Urothelium cell line (cell line): ENCODE results near the gene GARIN6.
"Not testable (repeated sequence)": the region's sequence is repeated elsewhere in the genome, so short reads cannot be mapped to it uniquely, and the experiment has no call there.

Experiments used
- DNase-seq: peaks from one replicate; pipeline ENCODE4 v3.0.0; 2011; ENCODE audit warnings: low spot score, mixed read lengths
- FAIRE-seq: peaks from 2 replicates; lab custom pipeline; 2011; peaks lifted over from hg19 to GRCh38; lab: Jason Lieb, UNC

The GARIN6 gene

GRCh38 chr12:99647453-99647852 lies at the start of gene GARIN6:
TSS of gene GARIN6 (plus strand) at chr12:99647753. CDS start at chr12:99648175, 422 bp downstream.
- FAIRE-seq (no peak), DNase-seq (no peak)

- no peak for FAIRE-seq
- DNase-seq = no peak
Observed at GRCh38 chr12:99598785-99599184, 48.8 kb upstream of the GARIN6 start.

DNA sequence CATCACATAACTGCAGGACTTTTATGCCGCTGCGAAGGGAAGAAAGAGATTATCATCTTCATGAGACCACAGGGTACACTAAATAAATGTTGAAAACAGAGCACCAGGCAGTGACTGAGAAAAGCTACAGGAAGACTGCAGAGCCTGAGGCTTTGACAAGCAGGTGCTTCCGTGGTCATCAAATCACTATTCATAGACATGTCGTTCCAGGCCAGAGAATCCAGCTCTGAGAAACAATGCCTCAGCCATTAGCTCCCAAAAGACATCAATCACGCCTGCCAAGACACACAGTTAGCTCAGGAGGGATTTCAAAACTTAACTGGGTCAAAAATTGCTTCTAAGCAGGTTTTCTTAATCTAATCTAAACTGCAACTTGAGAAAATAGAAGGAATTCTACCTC lies 47.2 kb upstream of the GARIN6 start:
- no peak for DNase-seq
- no peak for FAIRE-seq

DNA sequence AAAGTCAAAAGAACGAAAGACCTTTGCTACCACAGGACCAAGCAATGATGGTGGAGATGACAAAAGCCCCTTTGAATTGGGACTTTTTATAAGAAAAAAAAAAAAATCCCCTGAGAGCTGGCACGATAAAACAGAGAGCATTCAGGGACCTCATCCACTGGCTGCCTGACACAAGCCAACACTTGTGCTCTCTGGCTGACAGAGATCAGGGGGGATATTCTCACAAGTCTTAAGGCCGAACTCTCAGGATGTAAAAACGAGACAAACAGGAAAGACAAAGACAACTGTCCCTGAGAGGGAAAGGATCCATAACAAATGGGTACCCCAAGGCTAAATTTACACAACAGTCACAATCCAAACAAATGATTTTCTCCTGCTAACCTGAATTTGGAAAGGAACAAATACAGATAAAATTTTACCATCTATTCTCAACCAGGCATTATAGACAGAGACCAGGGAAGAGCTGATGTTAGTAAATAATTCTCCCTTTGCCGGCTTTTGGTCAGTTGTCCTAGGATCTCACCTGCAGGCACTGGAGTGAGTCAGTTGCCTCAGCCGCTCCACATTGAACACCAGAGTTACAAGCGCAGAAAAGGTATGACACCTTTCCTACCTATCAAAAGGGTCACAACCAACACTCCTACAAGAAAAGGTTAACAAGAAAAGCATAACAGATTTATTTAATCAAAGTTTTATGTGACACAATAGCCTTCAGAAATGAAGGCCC lies 37.9 kb upstream of the GARIN6 start:
- no peak for FAIRE-seq

DNA sequence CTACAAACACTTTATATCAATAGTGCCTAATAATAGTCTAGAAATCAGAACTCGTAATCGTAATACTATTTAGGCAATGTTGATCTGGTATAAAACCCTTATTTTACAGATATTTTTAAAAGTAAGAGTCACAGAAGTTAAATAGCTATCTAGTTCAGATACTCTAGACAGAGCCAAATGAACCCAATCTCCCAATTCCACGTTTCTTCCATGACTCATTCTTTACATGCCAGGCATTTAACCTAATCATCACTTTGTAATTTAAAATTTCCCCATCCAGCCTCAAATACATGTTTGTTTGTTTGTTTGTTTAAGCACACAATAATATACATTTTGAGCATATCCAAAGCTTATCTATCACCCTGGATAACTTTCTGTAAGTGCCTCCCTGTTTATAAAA lies 36.4 kb upstream of the GARIN6 start:
- FAIRE-seq (no peak), DNase-seq (no peak)

More for the DNA sequence above, 37.9 kb upstream of the GARIN6 start:
- DNase-seq = no peak

- DNase-seq = no peak
- no peak for FAIRE-seq
Observed at GRCh38 chr12:99611599-99611998, 36.0 kb upstream of the GARIN6 start.

DNA sequence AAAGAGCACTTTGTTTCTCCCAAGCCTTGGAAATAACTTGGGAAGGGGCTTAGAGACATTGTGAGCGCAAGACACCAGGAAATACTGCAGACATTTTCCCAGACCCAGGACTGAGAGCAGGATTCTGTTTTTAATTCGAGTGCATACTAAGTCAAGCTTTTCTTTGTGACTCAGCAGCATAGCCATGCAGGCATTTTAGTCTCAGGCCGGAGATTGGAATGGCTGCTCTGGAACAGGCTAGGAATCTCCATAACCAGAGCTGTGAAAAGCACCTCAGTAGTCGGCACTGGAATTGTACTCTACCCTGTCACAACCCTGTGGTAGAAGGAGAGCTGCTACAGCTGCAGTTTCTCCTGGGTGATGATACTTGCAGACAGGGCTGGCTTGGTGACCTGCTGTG lies 28.9 kb upstream of the GARIN6 start:
- DNase-seq = no peak
- FAIRE-seq = no peak

DNA sequence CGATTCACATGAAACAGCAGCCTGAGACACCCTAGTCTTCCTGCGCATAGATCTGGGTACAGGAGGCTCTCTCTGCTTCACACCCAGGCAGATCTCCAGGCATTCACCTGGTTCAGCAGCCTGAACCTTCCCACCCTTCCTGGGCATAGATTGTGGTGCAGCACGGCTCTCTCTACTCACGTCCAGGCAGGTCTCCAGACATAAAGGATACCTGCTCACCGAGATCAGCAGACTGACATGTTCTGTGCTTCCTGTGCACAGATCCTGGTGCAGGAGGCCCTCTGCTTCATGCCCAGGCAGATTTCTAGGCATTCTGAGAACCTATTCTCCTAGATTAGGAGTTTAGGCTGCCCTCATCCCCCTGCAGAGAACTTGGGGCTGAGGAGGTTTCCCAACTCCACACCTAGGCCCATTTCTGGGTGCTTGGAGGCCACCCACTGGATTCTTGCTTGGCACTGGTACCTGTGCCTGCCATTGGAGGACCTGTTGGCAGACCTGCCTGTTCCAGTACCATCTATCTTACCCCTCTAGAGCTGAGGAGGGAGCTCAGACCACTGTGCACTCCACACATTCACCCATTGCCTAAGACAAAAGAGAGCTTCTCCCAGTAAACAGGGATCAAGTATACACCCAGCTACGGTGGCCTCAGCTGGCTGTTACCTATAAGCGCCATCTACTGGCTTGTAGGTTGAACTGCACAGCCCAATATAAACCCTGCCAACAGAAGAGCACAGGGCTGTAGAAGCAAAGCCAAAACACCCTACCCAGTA lies 28.0 kb upstream of the GARIN6 start:
- no peak for DNase-seq
- FAIRE-seq = no peak

DNA sequence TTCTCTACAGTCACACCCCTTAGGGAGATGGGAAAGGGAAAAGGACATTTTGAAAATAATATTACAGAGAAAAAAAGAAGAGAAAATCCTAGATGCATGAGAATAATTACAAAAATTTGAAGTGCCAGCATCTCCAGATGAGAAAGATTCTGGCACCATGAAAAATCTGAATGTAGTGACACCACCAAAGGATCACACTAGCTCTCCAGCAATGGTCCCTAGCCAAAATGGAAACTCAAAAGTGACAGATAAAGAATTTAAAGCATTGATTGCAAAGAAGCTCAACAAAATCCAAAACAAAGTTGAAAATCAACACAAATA lies 27.4 kb upstream of the GARIN6 start:
- DNase-seq (no peak), FAIRE-seq (no peak)

DNA sequence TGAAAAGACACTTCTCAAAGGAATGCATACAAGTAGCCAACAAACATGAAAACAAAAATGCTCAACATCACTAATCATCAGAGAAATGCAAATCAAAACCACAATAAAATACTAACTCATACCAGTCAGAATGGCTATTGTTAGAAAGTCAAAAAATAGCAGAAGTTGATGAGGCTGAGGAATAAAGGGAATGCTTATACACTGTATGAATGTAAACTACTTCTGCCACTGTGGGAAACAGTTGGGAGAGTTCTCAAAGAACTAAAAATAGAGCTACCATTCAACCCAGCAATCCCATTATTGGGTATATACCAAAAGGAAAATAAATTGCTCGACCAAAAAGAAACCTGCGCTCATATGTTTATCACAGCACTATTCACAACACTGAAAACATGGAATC lies 23.0 kb upstream of the GARIN6 start:
- FAIRE-seq, DNase-seq: not testable (repeated sequence)

DNA sequence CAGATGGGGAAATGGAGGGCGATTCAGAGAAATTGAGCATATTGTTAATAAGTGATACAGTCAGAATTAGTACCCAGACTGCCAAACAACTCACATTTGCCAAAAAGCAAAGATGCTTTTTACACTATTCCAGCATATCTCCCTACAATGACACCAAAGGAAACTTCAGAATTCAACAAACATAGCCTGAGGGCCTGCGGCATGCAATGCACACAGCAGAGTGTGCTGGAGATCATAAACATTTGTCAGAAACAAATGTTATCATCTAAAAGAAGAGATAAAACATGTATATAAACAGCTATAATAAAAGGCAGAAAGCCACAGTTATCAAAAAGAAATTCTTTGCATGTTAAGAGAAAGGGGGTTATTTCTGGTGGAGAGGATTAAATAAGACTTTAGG lies 20.1 kb upstream of the GARIN6 start:
- DNase-seq = no peak
- FAIRE-seq = no peak

- DNase-seq (no peak), FAIRE-seq (no peak)
Observed at GRCh38 chr12:99644629-99645028, 2.9 kb upstream of the GARIN6 start.

- DNase-seq (no peak), FAIRE-seq (no peak)
Observed at GRCh38 chr12:99648183-99648582, 630 bp downstream of the GARIN6 start.

DNA sequence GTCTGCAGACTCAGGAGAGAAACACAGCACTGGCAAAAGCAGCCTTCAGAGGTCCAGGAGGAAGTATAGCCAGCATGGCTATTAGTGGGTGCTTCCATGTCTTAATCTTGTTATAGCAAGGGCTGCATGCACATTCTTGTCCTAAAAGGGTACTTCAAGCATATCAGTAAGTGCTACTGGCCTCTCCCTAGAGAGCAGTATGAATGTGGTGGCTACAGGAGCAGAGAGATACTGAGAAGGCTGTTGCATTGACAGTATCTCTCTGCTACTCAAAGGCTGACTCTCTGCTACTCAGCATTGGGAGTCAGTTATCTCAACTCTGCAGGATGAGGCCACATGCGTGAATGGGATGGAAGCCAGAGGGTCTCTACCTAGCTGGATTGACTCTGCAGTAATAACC lies 2.0 kb downstream of the GARIN6 start:
- FAIRE-seq (no peak), DNase-seq (no peak)

DNA sequence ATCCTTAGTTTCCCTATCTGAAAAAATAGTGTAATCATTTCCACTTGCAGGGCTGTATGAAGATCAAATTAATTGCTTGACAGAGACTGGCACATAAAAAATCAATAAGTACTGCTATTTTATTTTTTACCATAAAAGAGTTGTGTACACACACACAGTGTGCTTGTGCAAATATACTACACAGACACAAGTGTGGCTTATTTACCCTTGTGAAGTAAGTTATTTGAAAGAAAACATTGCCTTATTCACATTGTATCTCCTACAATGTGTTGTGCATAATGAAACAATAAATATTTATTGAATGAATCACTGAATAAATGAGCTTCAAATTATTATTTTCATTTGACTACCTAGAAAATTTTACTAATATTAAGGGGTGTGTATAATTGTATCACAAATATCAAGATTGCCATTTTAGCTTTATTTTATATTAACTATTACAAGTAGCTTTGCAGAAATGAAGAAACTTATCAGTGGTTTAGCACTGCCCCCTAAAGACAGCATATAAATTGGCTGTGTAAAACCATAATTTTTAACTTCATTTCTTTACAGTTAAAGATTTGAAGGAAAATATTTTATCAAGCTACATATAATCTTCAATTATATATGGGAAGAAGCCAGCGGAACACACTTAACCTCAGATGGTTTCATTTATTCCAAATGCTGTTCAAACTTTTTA lies 11.3 kb downstream of the GARIN6 start:
- FAIRE-seq (no peak), DNase-seq (no peak)

GRCh38 chr12:99670635-99671034 lies 23.1 kb downstream of the GARIN6 start:
- FAIRE-seq (no peak), DNase-seq (no peak)

DNA sequence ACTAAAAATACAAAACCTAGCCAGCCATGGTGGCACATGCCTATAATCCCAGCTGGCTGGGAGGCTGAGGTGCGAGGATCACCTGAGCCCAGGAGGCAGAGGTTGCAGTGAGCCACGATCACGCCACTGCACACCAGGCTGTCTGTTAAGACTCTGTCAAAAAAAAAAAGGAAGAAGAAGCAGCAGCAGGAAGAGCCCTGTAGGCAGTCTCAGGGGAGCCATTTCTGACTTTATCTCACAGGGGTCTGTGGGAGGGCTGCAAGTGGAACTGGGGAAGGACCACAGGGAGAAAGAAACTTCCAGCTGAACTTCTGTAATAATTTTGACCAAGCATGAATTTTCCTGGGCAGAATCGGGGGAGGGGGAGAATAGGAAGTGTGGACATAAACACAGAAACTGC lies 32.7 kb downstream of the GARIN6 start:
- FAIRE-seq (no peak), DNase-seq (no peak)

GRCh38 chr12:99686142-99686541 lies 38.6 kb downstream of the GARIN6 start:
- DNase-seq = no peak

GRCh38 chr12:99695050-99695449 lies 47.5 kb downstream of the GARIN6 start:
- DNase-seq (no peak), FAIRE-seq (no peak)

More at GRCh38 chr12:99686142-99686541, 38.6 kb downstream of the GARIN6 start:
- no peak for FAIRE-seq
